HG03135 (cell line): ENCODE results near the gene PALLD.

Source experiments
- ATAC-seq: cut with Tn5 transposase; IDR thresholded peaks from one replicate; pipeline ENCODE4 v1.9.1; 2021; ENCODE audit warnings: mild to moderate bottlenecking, moderate library complexity; ENCODE audit not compliant: unreplicated experiment

Gene PALLD

DNA sequence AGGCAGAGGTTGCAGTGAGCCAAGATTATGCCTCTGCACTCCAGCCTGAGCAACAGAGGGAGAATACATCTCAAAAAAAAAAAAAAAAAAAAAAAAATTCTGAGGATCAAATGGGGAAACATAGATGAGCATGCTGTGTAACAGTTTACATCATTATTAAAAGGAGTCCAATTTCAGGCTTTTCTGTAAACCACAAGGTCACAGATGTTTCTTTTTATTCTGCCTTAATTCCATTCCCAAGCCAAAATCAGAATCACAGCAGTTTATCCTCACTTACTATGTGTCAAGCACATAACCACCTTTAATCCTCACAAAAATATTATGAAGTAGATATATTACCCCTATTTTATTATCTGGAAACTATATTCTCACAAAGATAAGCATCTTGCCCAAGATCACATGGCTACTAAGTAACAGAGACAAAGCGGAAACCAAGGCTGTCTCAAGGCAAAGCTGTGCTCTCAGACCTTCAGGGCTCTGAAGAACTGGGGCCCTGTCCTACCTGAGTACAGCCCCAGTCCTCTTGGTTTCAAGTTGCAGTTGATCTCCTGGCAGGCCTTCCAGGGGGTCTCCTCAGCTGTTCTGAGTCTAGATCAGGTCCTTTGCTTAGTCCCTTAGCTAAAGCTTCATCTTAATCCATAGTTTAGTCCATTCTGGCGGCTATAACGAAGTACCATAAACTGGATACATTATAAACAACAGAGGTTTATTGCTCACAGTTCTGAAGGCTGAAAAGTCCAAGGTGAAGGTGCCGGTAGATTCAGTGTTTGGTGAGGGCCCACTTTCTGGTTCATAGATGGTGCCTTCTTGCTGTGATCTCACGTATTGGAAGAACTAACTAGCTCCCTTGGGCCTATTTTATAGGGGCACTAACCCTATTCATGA is 141.3 kb downstream of the PALLD start:
- ATAC-seq: no peak

DNA sequence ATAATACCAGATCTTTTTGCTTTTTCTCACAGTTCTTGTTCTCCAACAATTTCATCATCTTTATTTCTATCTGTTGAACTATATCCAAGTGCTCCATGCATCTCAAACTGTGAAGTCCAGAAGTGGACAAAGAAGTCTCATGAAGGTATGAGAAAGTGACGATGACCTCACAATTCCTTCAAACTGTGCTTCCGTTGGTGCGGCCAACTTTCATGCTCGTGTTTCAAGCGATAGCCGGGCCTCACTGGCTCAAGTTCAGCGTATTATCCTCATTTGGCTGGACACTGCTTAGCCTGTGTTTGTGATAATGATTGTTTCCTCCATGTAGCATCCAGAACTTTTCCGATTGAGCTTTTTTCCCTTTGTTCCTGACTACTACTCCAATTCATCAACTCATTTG is 143.1 kb downstream of the PALLD start:
- no peak for ATAC-seq

- ATAC-seq: no peak
These were observed 144.9 kb downstream of the PALLD start for GRCh38 chr4:168641811-168642140.

- no peak for ATAC-seq
These were observed 145.7 kb downstream of the PALLD start for GRCh38 chr4:168642591-168642990.

GRCh38 chr4:168643111-168643795 is 146.4 kb downstream of the PALLD start:
- no peak for ATAC-seq

GRCh38 chr4:168643796-168644159 is 146.9 kb downstream of the PALLD start:
- no peak for ATAC-seq

GRCh38 chr4:168646001-168646768 is 149.3 kb downstream of the PALLD start:
- no peak for ATAC-seq

- no peak for ATAC-seq
These were observed 151.0 kb downstream of the PALLD start for GRCh38 chr4:168647646-168648375.

- ATAC-seq: no peak
These were observed 151.6 kb downstream of the PALLD start for GRCh38 chr4:168648494-168648893.

DNA sequence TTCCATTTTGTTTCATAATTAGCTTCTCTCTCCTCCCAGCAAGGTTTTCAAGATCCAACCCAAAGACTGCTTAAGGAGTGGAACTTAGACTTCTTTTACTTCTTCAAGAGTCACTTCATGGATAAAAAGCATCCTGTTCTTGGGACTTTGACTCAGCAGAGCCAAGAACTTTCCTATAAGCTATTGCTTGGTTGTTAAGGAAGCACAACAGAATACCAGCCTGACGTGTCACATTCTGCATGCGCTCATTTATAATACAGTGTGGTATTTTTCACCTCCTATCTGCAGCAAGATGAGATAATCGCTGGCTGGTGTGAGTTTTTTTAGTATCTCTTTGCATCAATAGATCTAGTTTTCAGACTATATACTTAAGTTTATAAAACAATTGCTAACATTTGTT is 152.1 kb downstream of the PALLD start:
- ATAC-seq: no peak

- ATAC-seq: no peak
These were observed 154.5 kb downstream of the PALLD start for GRCh38 chr4:168651374-168651773.

- ATAC-seq: no peak
These were observed 155.0 kb downstream of the PALLD start for GRCh38 chr4:168651864-168652263.

DNA sequence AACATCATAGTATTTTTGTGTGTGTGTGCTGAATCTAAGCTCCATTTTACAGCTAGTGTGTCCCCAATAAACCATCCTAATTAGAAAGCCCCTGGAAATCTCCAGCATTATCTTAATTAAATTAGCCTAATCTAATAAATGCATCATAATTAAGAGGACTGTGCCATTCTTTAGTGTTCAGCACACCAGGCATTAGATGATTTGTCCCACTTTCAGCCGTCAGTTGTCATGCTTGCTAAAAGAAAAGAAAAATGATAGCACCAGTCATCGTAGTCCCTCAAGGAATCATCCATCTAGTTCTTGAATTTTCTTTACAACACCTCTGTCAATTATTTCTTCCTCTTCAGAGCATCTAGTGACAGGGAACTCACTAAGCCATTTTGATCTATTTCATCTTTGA is 155.9 kb downstream of the PALLD start:
- no peak for ATAC-seq

GRCh38 chr4:168654104-168654847 is 157.4 kb downstream of the PALLD start:
- ATAC-seq: no peak

DNA sequence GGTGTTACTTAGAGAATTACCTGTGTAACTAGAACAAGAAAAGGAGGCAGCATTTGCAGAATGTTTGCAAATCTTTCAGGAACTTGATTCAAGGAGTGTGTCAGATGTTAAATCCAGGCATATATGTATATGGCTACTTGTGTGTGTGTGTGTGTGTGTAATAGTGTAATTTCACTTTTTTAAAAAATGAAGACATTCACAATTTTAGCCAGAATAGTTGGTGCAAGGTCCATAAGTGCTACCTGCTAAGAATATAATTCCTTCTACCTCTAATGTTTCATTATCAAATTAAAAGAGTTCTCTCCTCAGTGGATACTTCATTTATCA is 158.0 kb downstream of the PALLD start:
- no peak for ATAC-seq

GRCh38 chr4:168655182-168655581 is 158.3 kb downstream of the PALLD start:
- ATAC-seq: no peak

DNA sequence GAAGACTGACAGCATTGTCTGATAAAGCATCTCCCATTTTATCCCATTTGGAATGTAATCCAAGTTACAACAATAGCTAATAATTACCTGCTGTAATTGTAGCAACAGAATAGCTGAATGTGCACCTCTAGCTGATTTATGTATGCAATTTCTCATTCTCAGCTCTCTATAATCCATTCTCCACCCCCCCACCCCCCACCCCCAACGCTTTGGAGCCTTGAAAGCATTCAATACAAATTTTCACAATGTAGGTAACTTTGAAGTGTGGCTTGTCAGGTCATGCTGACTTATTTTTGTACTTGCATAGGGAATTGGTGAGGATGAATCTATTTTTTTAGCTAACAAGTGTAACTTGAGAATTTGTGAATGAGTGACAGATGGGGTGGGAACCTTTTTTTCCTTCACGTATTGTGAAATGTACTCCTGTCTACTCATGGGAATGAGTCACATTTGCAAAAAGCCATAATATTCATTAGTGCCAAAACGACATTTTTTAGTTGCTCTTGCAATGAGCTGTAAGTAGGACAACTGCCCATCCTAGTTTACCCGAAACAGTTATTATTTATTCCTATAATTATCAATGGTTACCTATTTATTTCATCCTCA is 159.3 kb downstream of the PALLD start:
- ATAC-seq: no peak

- ATAC-seq: no peak
These were observed 160.2 kb downstream of the PALLD start for GRCh38 chr4:168656946-168657473.

- no peak for ATAC-seq
These were observed 161.9 kb downstream of the PALLD start for GRCh38 chr4:168658751-168659150.
